Measurements from ENCODE around the gene TCF7L1. TPM values are rescaled to one million over a fixed set of nuclear protein-coding genes. Genes with fewer than 3 reads are reported as not detected.

TCF7L1 gene
- total RNA-seq, 4 donors from 2014 or later = 0.75 to 2.9 (median 1.1) TPM

DNA sequence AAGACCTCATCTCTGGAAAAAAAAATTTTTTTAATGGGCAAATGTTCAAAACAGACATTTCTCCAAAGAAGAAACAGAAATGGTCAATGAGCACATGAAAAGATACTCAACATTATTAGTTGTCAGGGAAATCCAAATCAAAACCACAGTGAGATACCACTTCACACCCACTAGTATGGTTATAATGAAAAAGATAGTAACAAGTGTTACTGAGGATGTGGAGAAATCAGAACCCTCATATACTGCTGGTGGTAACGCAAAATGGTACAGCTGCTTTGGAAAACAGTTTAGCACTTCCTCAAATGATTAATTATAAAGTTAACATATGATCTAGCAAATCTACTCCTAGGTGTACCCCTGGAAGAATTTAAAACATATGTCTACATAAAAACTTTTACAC, 29.0 kb upstream of the TCF7L1 start:
- no peak for DNase-seq

DNA sequence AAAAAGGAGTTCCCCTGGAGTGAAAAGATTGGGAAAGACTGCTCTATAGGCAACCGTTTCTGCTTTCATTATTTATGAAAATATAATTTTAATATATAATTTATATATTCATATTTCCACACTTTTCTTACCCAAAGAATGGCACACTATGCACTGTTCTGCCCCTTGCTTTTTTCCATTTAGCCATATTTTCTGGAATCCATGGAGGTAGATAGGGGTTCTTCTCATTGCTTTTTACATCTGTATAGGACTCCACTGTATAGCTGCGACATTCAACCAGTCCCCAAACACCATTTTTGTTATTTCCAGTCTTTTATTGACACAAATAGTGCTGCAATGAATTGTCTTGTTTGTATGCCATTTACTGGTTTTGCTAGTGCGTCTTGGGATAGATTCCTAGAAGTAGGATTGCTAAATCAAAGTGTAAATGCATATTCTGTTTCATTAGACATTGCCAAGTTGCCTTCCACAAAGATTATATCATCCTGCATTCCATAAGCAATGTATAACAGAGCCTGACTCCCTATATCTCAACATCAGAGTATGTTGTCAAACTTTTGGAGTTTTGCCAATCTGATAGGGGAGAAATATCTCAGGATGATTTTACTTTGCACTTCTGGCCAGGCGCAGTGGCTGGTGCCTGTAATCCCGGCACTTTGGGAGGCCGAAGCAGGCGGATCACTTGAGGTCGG, 26.6 kb upstream of the TCF7L1 start:
- DNase-seq = no peak
- no peaks in the 10 kb centered on the region for H3K4me1 ChIP-seq
- no peaks in the 10 kb centered on the region for H3K36me3 ChIP-seq
- no peak overlapping the region for H3K27ac ChIP-seq
- TF ChIP-seq POLR2A (IDR thresholded peaks at IDR 0.05) (no peak), EP300 (IDR thresholded peaks at IDR 0.05; ENCODE audit: low read depth) (no peak), POLR2AphosphoS5 (IDR thresholded peaks at IDR 0.05) (no peak)
- TF ChIP-seq, protein P1, sequence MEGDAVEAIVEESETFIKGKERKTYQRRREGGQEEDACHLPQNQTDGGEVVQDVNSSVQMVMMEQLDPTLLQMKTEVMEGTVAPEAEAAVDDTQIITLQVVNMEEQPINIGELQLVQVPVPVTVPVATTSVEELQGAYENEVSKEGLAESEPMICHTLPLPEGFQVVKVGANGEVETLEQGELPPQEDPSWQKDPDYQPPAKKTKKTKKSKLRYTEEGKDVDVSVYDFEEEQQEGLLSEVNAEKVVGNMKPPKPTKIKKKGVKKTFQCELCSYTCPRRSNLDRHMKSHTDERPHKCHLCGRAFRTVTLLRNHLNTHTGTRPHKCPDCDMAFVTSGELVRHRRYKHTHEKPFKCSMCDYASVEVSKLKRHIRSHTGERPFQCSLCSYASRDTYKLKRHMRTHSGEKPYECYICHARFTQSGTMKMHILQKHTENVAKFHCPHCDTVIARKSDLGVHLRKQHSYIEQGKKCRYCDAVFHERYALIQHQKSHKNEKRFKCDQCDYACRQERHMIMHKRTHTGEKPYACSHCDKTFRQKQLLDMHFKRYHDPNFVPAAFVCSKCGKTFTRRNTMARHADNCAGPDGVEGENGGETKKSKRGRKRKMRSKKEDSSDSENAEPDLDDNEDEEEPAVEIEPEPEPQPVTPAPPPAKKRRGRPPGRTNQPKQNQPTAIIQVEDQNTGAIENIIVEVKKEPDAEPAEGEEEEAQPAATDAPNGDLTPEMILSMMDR (IDR thresholded peaks at IDR 0.05) = no peak
- H3K4me3 ChIP-seq = no peak overlapping the region
- WGBS, 2 donors (ENCODE audit: low coverage in 1 of 2) = 55% methylated on average over 3 to 8 of the region's 8 CpGs
- no peaks in the 10 kb centered on the region for H3K9me3 ChIP-seq
- in situ Hi-C loops (cut with MboI; ENCODE audit: low pct_ligation_motif_present in 1 of 4, low pct_unique_long_range_greater_than_20kb in 1 of 4, low sequenced_read_pairs in 3 of 4) (no loop called here), intact Hi-C loops (cut with DNase I; ENCODE audit: low total_unique reads) (no loop called here)
- H3K27me3 ChIP-seq = no peaks in the 10 kb centered on the region

More for the DNA sequence above, 29.0 kb upstream of the TCF7L1 start:
- TF ChIP-seq, protein P1 (IDR thresholded peaks at IDR 0.05) = no peak
- TF ChIP-seq POLR2A (IDR thresholded peaks at IDR 0.05) = no peak
- no peak for TF ChIP-seq POLR2AphosphoS5 (IDR thresholded peaks at IDR 0.05)
- TF ChIP-seq EP300 (IDR thresholded peaks at IDR 0.05; ENCODE audit: low read depth) = no peak
- Histone ChIP-seq H3K9me3 (no peaks in the 10 kb centered on the region), H3K27ac (no peak overlapping the region), H3K36me3 (no peaks in the 10 kb centered on the region), H3K27me3 (no peaks in the 10 kb centered on the region), H3K4me3 (no peak overlapping the region), H3K4me1 (no peaks in the 10 kb centered on the region)
- intact Hi-C loops (cut with DNase I; ENCODE audit: low total_unique reads) = no loop called here
- 73% methylated on average over 1 of the region's 1 CpG for WGBS, 2 donors (ENCODE audit: low coverage in 1 of 2)
- in situ Hi-C loops (cut with MboI; ENCODE audit: low pct_ligation_motif_present in 1 of 4, low pct_unique_long_range_greater_than_20kb in 1 of 4, low sequenced_read_pairs in 3 of 4) = no loop called here

DNA sequence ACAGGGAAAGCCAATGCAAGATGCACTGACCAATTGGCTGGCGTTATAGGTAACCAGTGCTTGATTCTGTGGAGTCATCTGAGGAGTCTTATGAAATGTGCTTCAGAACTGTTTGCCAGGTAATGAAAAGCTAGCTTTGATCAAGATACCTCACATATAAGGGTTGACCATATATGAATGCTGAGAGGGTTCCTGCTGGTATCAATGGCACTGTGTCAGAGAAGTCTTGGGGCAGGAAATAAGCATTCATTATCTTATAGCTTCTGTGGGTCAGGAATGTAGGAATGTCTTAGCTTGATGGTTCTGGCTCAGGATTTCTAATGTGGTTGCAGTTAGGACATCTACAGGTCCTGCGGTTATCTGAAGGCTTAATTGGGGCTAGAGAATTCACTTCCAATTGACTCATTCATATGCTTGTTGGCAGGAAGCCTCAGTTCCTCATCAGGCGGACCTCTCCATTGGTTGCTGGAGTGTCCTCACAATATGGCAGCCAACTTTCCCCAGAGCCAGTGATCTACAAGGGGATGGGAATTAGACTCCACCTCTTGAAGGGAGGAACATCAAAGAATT, 22.1 kb upstream of the TCF7L1 start:
- Histone ChIP-seq H3K4me3 (no peak overlapping the region), H3K36me3 (no peaks in the 10 kb centered on the region), H3K27ac (no peak overlapping the region), H3K27me3 (peaks cover 9% of the 10 kb centered on the region), H3K9me3 (no peaks in the 10 kb centered on the region), H3K4me1 (no peaks in the 10 kb centered on the region)
- intact Hi-C loops (cut with DNase I; ENCODE audit: low total_unique reads) = no loop called here
- no peak for DNase-seq
- WGBS, 2 donors (ENCODE audit: low coverage in 1 of 2) = 72 to 86% methylated on average over 3 of the region's 3 CpGs
- no peak for TF ChIP-seq EP300 (IDR thresholded peaks at IDR 0.05; ENCODE audit: low read depth)
- TF ChIP-seq, protein P1 (IDR thresholded peaks at IDR 0.05) = no peak
- no peak for TF ChIP-seq POLR2A (IDR thresholded peaks at IDR 0.05)
- no peak for TF ChIP-seq POLR2AphosphoS5 (IDR thresholded peaks at IDR 0.05)
- in situ Hi-C loops (cut with MboI; ENCODE audit: low pct_ligation_motif_present in 1 of 4, low pct_unique_long_range_greater_than_20kb in 1 of 4, low sequenced_read_pairs in 3 of 4) = no loop called here

DNA sequence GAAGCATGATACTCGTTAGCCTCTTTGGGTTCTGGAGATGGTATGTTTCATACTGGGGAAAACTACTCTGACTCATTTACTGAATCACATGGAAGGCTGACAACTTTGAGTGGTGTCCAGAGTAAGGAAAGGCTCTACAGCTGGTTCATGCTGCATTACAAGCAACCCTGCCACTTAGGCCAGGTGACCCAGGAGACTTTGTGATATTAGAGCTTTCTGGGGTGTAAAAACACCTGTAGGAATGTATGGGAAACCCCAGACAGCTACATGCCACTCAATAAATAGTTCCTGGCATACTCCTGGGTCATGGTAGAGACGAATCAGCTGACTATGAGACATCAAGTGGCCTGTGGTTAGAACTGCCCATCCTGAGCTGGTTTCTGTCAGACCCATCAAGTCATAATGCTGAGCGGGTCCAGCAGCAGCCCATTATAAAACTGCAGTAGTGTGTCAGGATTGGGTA, 21.3 kb upstream of the TCF7L1 start:
- TF ChIP-seq POLR2AphosphoS5 (IDR thresholded peaks at IDR 0.05) (no peak), EP300 (IDR thresholded peaks at IDR 0.05; ENCODE audit: low read depth) (no peak)
- TF ChIP-seq, protein P1 (IDR thresholded peaks at IDR 0.05) = no peak
- H3K4me3 ChIP-seq = no peak overlapping the region
- H3K27ac ChIP-seq = no peak overlapping the region
- 86 to 100% methylated on average over 2 to 3 of the region's 3 CpGs for WGBS, 2 donors (ENCODE audit: low coverage in 1 of 2)
- no peak for DNase-seq
- no peaks in the 10 kb centered on the region for H3K36me3 ChIP-seq
- H3K4me1 ChIP-seq = no peaks in the 10 kb centered on the region
- in situ Hi-C loops (cut with MboI; ENCODE audit: low pct_ligation_motif_present in 1 of 4, low pct_unique_long_range_greater_than_20kb in 1 of 4, low sequenced_read_pairs in 3 of 4) (no loop called here), intact Hi-C loops (cut with DNase I; ENCODE audit: low total_unique reads) (no loop called here)
- H3K9me3 ChIP-seq = no peaks in the 10 kb centered on the region
- peaks cover 9% of the 10 kb centered on the region for H3K27me3 ChIP-seq
